NCI-H2029 (cell line): ENCODE data around the gene SSTR3.
"Not testable (repeated sequence)": the region's sequence is repeated elsewhere in the genome, so short reads cannot be mapped to it uniquely, and the experiment has no call there.

Experiments used
- DNase-seq: peaks from one replicate; lab custom pipeline; 2025; lab: John Stamatoyannopoulos, UW

Gene SSTR3

GRCh38 chr22:37242395-37242918 lies 30.2 kb upstream of the SSTR3 start:
- DNase-seq: no peak

- no peak for DNase-seq
Measured at GRCh38 chr22:37241351-37242142, 29.3 kb upstream of the SSTR3 start.

GRCh38 chr22:37240941-37241320 lies 28.7 kb upstream of the SSTR3 start:
- no peak for DNase-seq

- no peak for DNase-seq
Measured at GRCh38 chr22:37240240-37240940, 28.1 kb upstream of the SSTR3 start.

GRCh38 chr22:37239336-37240239 lies 27.3 kb upstream of the SSTR3 start:
- no peak for DNase-seq

- no peak for DNase-seq
Measured at GRCh38 chr22:37237371-37238268, 25.3 kb upstream of the SSTR3 start.

- no peak for DNase-seq
Measured at GRCh38 chr22:37235897-37236607, 23.8 kb upstream of the SSTR3 start.

- no peak for DNase-seq
Measured at GRCh38 chr22:37234736-37235711, 22.7 kb upstream of the SSTR3 start.

GRCh38 chr22:37233751-37234631 lies 21.7 kb upstream of the SSTR3 start:
- no peak for DNase-seq

- not testable (repeated sequence) for DNase-seq
Measured at GRCh38 chr22:37233371-37233750, 21.1 kb upstream of the SSTR3 start.

- DNase-seq: no peak
Measured at GRCh38 chr22:37232140-37232998, 20.1 kb upstream of the SSTR3 start.

GRCh38 chr22:37231406-37232139 lies 19.3 kb upstream of the SSTR3 start:
- no peak for DNase-seq

- DNase-seq: no peak
Measured at GRCh38 chr22:37230673-37231405, 18.6 kb upstream of the SSTR3 start.

GRCh38 chr22:37229805-37230672 lies 17.8 kb upstream of the SSTR3 start:
- no peak for DNase-seq
